CD4-positive, CD25-positive, alpha-beta regulatory T cell (primary cell): ENCODE measurements around the gene TRPM4. TPM values are rescaled to one million over a fixed set of nuclear protein-coding genes. Genes with fewer than 3 reads are reported as not detected.
"Not testable (repeated sequence)": the region's sequence is repeated elsewhere in the genome, so short reads cannot be mapped to it uniquely, and the experiment has no call there.

Experiments used
- ATAC-seq, 2 donors: fragments of 150-1000 bp; cut with Tn5 transposase; one replicate each; pipeline ENCODE4 v1.10.0; 2021; ENCODE audit warnings: low read depth in 2 of 2, moderate number of reproducible peaks in 2 of 2, moderate library complexity in 1 of 2
- DNase-seq, 3 donors: peaks; one replicate each; pipeline versions ENCODE4 v3.0.0 to v3.0.0-alpha.2; 2012 to 2022; ENCODE audit warnings: mixed read lengths in 1 of 3
- H3K27ac ChIP-seq: one replicate; pipeline ENCODE4 v1.7.0; 2013; ENCODE audit warnings: mild to moderate bottlenecking, low read length; ENCODE audit not compliant: insufficient read depth, poor library complexity, severe bottlenecking
- H3K27me3 ChIP-seq: one replicate; pipeline ENCODE4 v1.7.0; 2013; ENCODE audit warnings: low read length; ENCODE audit not compliant: control insufficient read depth, insufficient read depth
- H3K36me3 ChIP-seq: one replicate; pipeline ENCODE4 v1.7.0; 2013; ENCODE audit warnings: mild to moderate bottlenecking, low read length, moderate library complexity; ENCODE audit not compliant: control insufficient read depth, insufficient read depth
- H3K4me1 ChIP-seq: 2 replicates; pipeline ENCODE4 v1.7.0; 2013; ENCODE audit warnings: mild to moderate bottlenecking, low read length; ENCODE audit not compliant: insufficient read depth, control insufficient read depth, poor library complexity, severe bottlenecking
- H3K4me3 ChIP-seq: one replicate; pipeline ENCODE4 v1.7.0; 2013; ENCODE audit warnings: low read depth, mild to moderate bottlenecking, low read length, moderate library complexity
- H3K9me3 ChIP-seq, 2 experiments: 1 replicate in 1 of 2; 2 replicates in 1 of 2; pipeline ENCODE4 v1.7.0; 2013; ENCODE audit warnings: low read length in 2 of 2, mild to moderate bottlenecking in 1 of 2, moderate library complexity in 1 of 2; ENCODE audit not compliant: control insufficient read depth in 2 of 2
- H3K27ac Mint-ChIP-seq, 3 donors: one replicate each; pipeline ENCODE4 v1.8.0; 2020 to 2022; ENCODE audit warnings: mild to moderate bottlenecking in 3 of 3, mixed read lengths in 3 of 3, moderate library complexity in 2 of 3
- H3K27me3 Mint-ChIP-seq: one replicate; pipeline ENCODE4 v1.8.0; 2022; ENCODE audit warnings: mild to moderate bottlenecking, mixed read lengths
- H3K36me3 Mint-ChIP-seq: one replicate; pipeline ENCODE4 v1.8.0; 2020; ENCODE audit warnings: mixed read lengths
- H3K4me1 Mint-ChIP-seq, 4 donors: one replicate each; pipeline ENCODE4 v1.8.0; 2020 to 2022; ENCODE audit warnings: mixed read lengths in 4 of 4, mild to moderate bottlenecking in 1 of 4
- H3K4me3 Mint-ChIP-seq, 4 donors: one replicate each; pipeline ENCODE4 v1.8.0; 2020 to 2022; ENCODE audit warnings: mild to moderate bottlenecking in 4 of 4, mixed read lengths in 4 of 4, moderate library complexity in 3 of 4
- H3K9me3 Mint-ChIP-seq, 7 donors: one replicate each; pipeline ENCODE4 v1.8.0; 2020 to 2022; ENCODE audit warnings: mixed read lengths in 7 of 7, mild to moderate bottlenecking in 3 of 7, moderate library complexity in 2 of 7
- polyA plus RNA-seq, 4 donors: library from polyadenylated mRNA; unstranded; fragments of 300-500 nt; fragmentation: Illumina TruSeq; gene quantifications; one replicate each; pipeline ENCODE4 v1.2.3, GENCODE V29; 2021
- total RNA-seq: library from RNA; stranded (reverse); gene quantifications from one replicate; pipeline ENCODE4 v1.2.3, GENCODE V29; 2022

Gene TRPM4
- total and polyA plus RNA-seq, 5 donors from 2014 or later: not detected

GRCh38 chr19:49168421-49168820, 10.8 kb downstream of the TRPM4 start:
- Histone ChIP-seq H3K4me1 (no peaks in the 10 kb centered on the region), H3K27ac (no peak overlapping the region), H3K27me3 (peaks cover 2% of the 10 kb centered on the region), H3K36me3 (no peaks in the 10 kb centered on the region), H3K4me3 (no peak overlapping the region), H3K9me3 (no peaks in the 10 kb centered on the region)
- H3K36me3 Mint-ChIP-seq: no peaks in the 10 kb centered on the region
- no peak overlapping the region for H3K27ac Mint-ChIP-seq
- no peaks in the 10 kb centered on the region for H3K4me1 Mint-ChIP-seq
- DNase-seq (no peak), ATAC-seq (no peak)
- peaks cover 8% of the 10 kb centered on the region for H3K27me3 Mint-ChIP-seq
- H3K9me3 Mint-ChIP-seq: no peaks in the 10 kb centered on the region
- H3K4me3 Mint-ChIP-seq: no peak overlapping the region

GRCh38 chr19:49173198-49173597, 15.6 kb downstream of the TRPM4 start:
- H3K27me3 ChIP-seq: peaks cover 2% of the 10 kb centered on the region
- Mint-ChIP-seq H3K27ac (no peak overlapping the region), H3K9me3 (peaks cover 0 to 4% (median 0%) of the 10 kb centered on the region in 7 donors), H3K4me3 (no peak overlapping the region), H3K27me3 (peaks cover 4% of the 10 kb centered on the region), H3K36me3 (no peaks in the 10 kb centered on the region), H3K4me1 (peaks cover 0 to 4% (median 0%) of the 10 kb centered on the region in 4 donors)
- H3K9me3 ChIP-seq: no peaks in the 10 kb centered on the region
- H3K27ac ChIP-seq: no peak overlapping the region
- DNase-seq: no peak
- H3K4me3 ChIP-seq: no peak overlapping the region
- H3K36me3 ChIP-seq: no peaks in the 10 kb centered on the region
- ATAC-seq: no peak
- no peaks in the 10 kb centered on the region for H3K4me1 ChIP-seq

DNA sequence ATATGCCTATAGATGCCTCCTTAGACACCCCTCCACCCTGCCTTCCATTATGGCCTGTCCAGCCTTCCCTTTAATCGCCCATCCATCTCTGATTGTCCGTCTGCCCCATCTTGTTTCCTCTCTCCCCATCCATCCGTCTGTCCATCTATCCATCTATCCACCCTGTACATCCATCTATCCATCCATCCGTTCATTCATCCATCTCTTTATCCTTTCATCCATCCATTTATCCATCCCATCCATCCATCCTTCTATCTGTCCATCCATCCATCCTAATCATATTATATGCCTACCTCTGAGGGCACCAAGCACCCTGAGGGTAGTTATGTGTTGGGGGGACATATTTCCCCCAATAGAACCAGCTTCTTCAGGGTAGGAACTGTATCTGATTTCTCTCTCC, 23.1 kb downstream of the TRPM4 start:
- Mint-ChIP-seq H3K4me3 (no peak overlapping the region), H3K36me3 (no peaks in the 10 kb centered on the region), H3K9me3 (peaks cover 0 to 19% (median 5%) of the 10 kb centered on the region in 7 donors), H3K4me1 (peaks cover 0 to 4% (median 0%) of the 10 kb centered on the region in 4 donors), H3K27me3 (peaks cover 8% of the 10 kb centered on the region), H3K27ac (no peak overlapping the region)
- H3K36me3 ChIP-seq: no peaks in the 10 kb centered on the region
- H3K27ac ChIP-seq: no peak overlapping the region
- no peak for ATAC-seq
- H3K4me1 ChIP-seq: no peaks in the 10 kb centered on the region
- H3K27me3 ChIP-seq: no peaks in the 10 kb centered on the region
- no peak for DNase-seq
- peaks cover 4 to 5% of the 10 kb centered on the region in 2 experiments for H3K9me3 ChIP-seq
- no peak overlapping the region for H3K4me3 ChIP-seq

GRCh38 chr19:49182010-49182847, 24.6 kb downstream of the TRPM4 start:
- not testable (repeated sequence) for H3K4me1 Mint-ChIP-seq, H3K27me3 Mint-ChIP-seq, H3K27me3 ChIP-seq, H3K36me3 Mint-ChIP-seq, H3K4me3 Mint-ChIP-seq, H3K4me1 ChIP-seq, ATAC-seq, H3K9me3 ChIP-seq, H3K4me3 ChIP-seq, H3K27ac ChIP-seq, H3K27ac Mint-ChIP-seq, DNase-seq, H3K36me3 ChIP-seq
- peaks cover 0 to 27% (median 6%) of the 10 kb centered on the region in 7 donors for H3K9me3 Mint-ChIP-seq

GRCh38 chr19:49182848-49183375, 25.3 kb downstream of the TRPM4 start:
- ATAC-seq (no peak), DNase-seq (no peak)
- Mint-ChIP-seq H3K9me3 (peaks cover 0 to 27% (median 6%) of the 10 kb centered on the region in 7 donors), H3K4me3 (no peak overlapping the region), H3K27ac (no peak overlapping the region), H3K36me3 (no peaks in the 10 kb centered on the region), H3K4me1 (peaks cover 0 to 5% (median 4%) of the 10 kb centered on the region in 4 donors), H3K27me3 (peaks cover 7% of the 10 kb centered on the region)
- peaks cover 4 to 5% of the 10 kb centered on the region in 2 experiments for H3K9me3 ChIP-seq
- H3K4me1 ChIP-seq: no peaks in the 10 kb centered on the region
- no peaks in the 10 kb centered on the region for H3K36me3 ChIP-seq
- H3K27ac ChIP-seq: no peak overlapping the region
- no peaks in the 10 kb centered on the region for H3K27me3 ChIP-seq
- no peak overlapping the region for H3K4me3 ChIP-seq

- Mint-ChIP-seq H3K9me3 (peaks cover 0 to 26% (median 5%) of the 10 kb centered on the region in 7 donors), H3K27ac (peak overlapping the region in 1 of 3 donors; percentile 27), H3K27me3 (peaks cover 11% of the 10 kb centered on the region), H3K4me1 (peaks cover 5 to 17% (median 9%) of the 10 kb centered on the region in 4 donors), H3K4me3 (no peak overlapping the region), H3K36me3 (no peaks in the 10 kb centered on the region)
- Histone ChIP-seq H3K27me3 (no peaks in the 10 kb centered on the region), H3K4me1 (peaks cover 5% of the 10 kb centered on the region), H3K36me3 (no peaks in the 10 kb centered on the region), H3K4me3 (no peak overlapping the region), H3K27ac (no peak overlapping the region), H3K9me3 (peaks cover 4 to 5% of the 10 kb centered on the region in 2 experiments)
- DNase-seq (no peak), ATAC-seq (peak in 1 of 2 donors; percentile 56)
These were observed 28.5 kb downstream of the TRPM4 start for GRCh38 chr19:49186108-49186507.

GRCh38 chr19:49188626-49189200, 31.1 kb downstream of the TRPM4 start:
- DNase-seq (no peak), ATAC-seq (no peak)
- no peak overlapping the region for H3K4me3 Mint-ChIP-seq
- no peaks in the 10 kb centered on the region for H3K36me3 ChIP-seq
- H3K4me1 ChIP-seq: peaks cover 5% of the 10 kb centered on the region
- peaks cover 4 to 5% of the 10 kb centered on the region in 2 experiments for H3K9me3 ChIP-seq
- H3K4me1 Mint-ChIP-seq: peaks cover 5 to 17% (median 9%) of the 10 kb centered on the region in 4 donors
- H3K27me3 Mint-ChIP-seq: peaks cover 7% of the 10 kb centered on the region
- no peak overlapping the region for H3K27ac Mint-ChIP-seq
- no peaks in the 10 kb centered on the region for H3K27me3 ChIP-seq
- H3K4me3 ChIP-seq: no peak overlapping the region
- no peak overlapping the region for H3K27ac ChIP-seq
- peaks cover 0 to 20% (median 4%) of the 10 kb centered on the region in 7 donors for H3K9me3 Mint-ChIP-seq
- no peaks in the 10 kb centered on the region for H3K36me3 Mint-ChIP-seq
